GM12874 (cell line): ENCODE measurements around the gene GPR39.

Experiments
- TF ChIP-seq, protein P1 (sequence below): IDR thresholded peaks from 2 replicates; pipeline ENCODE4 v1.5.1; 2011; ENCODE audit warnings: low read depth, mild to moderate bottlenecking, control low read depth, low read length, moderate library complexity; ENCODE audit not compliant: insufficient read depth

Gene GPR39

DNA sequence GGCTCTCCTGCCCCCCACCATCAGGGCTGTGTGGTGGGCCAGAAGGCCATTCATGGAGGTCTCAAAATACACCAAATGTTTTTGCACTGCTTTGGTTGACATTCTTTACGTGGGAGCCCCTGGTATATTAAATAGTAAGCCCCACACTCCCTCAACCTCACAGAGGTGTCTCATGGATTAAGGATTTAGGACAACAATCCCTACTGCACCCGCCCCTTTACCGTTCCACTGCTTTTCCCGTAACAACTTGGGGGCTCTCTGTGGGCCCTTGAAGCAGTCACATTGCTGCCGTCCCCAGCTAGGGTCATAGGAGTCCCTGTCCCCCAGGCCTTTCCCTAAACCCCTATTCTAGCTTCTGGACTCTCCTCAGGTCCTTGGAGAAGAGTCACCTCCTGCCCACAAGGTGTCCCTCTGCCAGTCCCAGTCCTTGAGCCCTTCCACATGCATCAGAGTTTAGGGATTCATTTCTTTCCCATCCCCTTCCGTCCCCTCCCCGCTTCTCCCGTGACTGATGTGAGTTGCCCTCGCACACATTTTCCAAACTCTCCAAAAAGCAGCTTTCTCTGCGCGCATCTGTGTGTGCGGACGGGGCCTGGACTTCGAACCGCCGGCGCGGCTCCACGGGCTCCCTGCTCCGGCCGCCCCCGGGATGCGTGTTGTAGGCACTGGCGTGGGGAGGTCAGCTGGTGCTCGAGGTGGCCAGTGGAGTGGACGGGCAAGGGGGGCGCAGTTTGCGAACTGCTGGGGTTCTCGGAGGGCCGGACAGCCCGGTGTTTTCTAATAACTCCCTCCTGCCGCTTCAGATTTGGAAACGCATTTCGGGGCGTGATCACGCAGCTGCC, 168.6 kb downstream of the GPR39 start:
- TF ChIP-seq, protein P1, sequence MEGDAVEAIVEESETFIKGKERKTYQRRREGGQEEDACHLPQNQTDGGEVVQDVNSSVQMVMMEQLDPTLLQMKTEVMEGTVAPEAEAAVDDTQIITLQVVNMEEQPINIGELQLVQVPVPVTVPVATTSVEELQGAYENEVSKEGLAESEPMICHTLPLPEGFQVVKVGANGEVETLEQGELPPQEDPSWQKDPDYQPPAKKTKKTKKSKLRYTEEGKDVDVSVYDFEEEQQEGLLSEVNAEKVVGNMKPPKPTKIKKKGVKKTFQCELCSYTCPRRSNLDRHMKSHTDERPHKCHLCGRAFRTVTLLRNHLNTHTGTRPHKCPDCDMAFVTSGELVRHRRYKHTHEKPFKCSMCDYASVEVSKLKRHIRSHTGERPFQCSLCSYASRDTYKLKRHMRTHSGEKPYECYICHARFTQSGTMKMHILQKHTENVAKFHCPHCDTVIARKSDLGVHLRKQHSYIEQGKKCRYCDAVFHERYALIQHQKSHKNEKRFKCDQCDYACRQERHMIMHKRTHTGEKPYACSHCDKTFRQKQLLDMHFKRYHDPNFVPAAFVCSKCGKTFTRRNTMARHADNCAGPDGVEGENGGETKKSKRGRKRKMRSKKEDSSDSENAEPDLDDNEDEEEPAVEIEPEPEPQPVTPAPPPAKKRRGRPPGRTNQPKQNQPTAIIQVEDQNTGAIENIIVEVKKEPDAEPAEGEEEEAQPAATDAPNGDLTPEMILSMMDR, result no peak

GRCh38 chr2:132586101-132586511, 169.5 kb downstream of the GPR39 start:
- TF ChIP-seq, protein P1, result no peak

DNA sequence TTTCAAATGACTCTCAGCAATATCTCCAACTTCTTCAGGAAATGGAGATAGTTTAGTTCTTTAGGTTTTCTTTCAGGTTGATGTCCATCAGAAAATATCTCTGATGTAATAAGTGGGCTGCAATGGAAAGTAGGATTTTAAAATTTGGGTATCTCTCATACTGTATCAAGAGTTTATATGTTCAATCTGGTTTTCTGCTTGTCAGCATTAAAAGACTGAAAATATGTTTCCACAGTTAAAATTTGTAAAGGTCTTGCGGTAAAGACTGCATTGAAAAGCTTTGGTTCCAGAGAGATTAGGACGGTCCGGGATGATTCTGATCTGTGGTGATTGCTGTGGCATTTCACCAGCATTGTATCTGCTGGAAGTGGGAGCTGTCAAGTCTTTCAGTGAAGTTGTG, 170.2 kb downstream of the GPR39 start:
- TF ChIP-seq, protein P1, result no peak

DNA sequence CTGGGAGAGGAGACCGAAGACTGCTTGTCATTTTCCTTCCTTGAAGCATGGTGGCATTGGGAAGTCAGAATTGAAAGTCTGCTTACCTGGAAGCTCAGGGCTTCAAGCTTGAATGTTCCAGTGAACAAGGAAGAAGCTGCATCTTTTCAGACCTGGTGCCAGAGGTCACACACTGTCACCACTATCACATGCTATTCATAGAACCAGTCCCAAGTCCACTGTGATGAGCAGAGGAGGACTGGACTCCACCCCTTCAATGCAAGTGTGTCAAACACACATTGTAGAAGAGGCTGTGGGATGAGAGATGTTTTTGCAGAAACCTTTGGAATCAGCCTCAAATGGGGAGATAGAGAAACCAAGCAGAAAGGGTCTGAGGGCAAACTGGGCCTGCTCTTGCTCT, 172.0 kb downstream of the GPR39 start:
- TF ChIP-seq, protein P1, result no peak

- TF ChIP-seq, protein P1, result no peak
These were observed 172.7 kb downstream of the GPR39 start for GRCh38 chr2:132589111-132589830.

- TF ChIP-seq, protein P1, result no peak
These were observed 173.4 kb downstream of the GPR39 start for GRCh38 chr2:132589966-132590365.

DNA sequence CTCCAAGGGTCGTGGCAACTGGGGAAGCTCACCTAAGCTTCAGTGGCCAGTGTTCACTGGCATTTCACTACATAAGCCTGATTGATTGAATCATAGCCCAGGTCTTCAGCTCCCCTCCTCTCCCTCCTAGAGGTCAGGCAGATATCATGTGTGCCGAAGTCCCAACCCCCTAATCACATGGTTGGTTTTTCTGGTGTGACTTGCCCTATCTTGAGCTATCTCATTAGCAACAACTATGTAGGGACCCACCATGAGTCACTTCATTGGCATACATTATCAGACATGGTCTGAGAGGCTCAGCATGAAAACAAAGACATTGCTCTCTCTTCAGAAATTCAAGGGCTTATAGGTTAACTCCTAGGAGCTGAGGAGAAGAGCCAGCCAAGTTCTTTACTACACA, 176.6 kb downstream of the GPR39 start:
- TF ChIP-seq, protein P1, result no peak
